Measurements from ENCODE around the gene GPBP1L1. TPM values are rescaled to one million over a fixed set of nuclear protein-coding genes. Genes with fewer than 3 reads are reported as not detected.

Gene GPBP1L1
- total and polyA plus RNA-seq, 9 of the 15 experiments (the other 6 are each of a cell fraction or from before 2014, with no cell fraction given) = 86.0 to 216 (median 138) TPM

DNA sequence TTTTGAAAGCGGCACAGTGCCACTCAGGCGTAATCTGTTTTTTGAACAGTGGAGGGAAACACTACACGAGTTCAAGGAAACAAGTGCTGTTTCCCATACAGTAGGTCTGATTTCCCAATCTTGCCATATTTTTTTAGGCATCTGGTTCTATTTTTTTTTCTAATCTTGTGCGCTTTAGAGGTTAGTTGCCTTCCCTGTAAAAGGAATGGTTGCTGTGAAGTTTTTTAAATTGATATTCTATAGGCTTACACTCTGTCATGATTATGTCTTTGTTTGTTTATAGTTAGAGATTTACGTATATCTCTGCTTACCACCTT lies 101.3 kb downstream of the GPBP1L1 start (continued):
- 0 out of 2 replicates have a peak, but pooled peaks have one; percentile 6 for TF ChIP-seq NBN (IDR thresholded peaks at IDR 0.05; ENCODE audit: low read depth)
- no peak for TF ChIP-seq ZFX (CRISPR knock-in tag; IDR thresholded peaks at IDR 0.05)
- TF ChIP-seq NEUROD1 (IDR thresholded peaks at IDR 0.05; ENCODE audit: borderline replicate concordance, low read depth, low read length, partially characterized antibody) = no peak
- TF ChIP-seq, protein P1, sequence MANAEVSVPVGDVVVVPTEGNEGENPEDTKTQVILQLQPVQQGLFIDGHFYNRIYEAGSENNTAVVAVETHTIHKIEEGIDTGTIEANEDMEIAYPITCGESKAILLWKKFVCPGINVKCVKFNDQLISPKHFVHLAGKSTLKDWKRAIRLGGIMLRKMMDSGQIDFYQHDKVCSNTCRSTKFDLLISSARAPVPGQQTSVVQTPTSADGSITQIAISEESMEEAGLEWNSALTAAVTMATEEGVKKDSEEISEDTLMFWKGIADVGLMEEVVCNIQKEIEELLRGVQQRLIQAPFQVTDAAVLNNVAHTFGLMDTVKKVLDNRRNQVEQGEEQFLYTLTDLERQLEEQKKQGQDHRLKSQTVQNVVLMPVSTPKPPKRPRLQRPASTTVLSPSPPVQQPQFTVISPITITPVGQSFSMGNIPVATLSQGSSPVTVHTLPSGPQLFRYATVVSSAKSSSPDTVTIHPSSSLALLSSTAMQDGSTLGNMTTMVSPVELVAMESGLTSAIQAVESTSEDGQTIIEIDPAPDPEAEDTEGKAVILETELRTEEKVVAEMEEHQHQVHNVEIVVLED (CRISPR knock-in tag; IDR thresholded peaks at IDR 0.05) = no peak
- no peak for TF ChIP-seq KLF10 (CRISPR knock-in tag; IDR thresholded peaks at IDR 0.05)
- TF ChIP-seq, protein P2, sequence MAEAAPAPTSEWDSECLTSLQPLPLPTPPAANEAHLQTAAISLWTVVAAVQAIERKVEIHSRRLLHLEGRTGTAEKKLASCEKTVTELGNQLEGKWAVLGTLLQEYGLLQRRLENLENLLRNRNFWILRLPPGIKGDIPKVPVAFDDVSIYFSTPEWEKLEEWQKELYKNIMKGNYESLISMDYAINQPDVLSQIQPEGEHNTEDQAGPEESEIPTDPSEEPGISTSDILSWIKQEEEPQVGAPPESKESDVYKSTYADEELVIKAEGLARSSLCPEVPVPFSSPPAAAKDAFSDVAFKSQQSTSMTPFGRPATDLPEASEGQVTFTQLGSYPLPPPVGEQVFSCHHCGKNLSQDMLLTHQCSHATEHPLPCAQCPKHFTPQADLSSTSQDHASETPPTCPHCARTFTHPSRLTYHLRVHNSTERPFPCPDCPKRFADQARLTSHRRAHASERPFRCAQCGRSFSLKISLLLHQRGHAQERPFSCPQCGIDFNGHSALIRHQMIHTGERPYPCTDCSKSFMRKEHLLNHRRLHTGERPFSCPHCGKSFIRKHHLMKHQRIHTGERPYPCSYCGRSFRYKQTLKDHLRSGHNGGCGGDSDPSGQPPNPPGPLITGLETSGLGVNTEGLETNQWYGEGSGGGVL (CRISPR knock-in tag; IDR thresholded peaks at IDR 0.05) = no peak
- TF ChIP-seq PML (IDR thresholded peaks at IDR 0.05; ENCODE audit: low read length) = no peak
- TF ChIP-seq NCOR1 (IDR thresholded peaks at IDR 0.05) = no peak
- no peak for TF ChIP-seq L3MBTL2 (IDR thresholded peaks at IDR 0.05)
- no peak for TF ChIP-seq STAG1 (CRISPR knock-in tag; IDR thresholded peaks at IDR 0.05; ENCODE audit: borderline replicate concordance)
- no peak for TF ChIP-seq TRIM24 (IDR thresholded peaks at IDR 0.05)
- TF ChIP-seq ZNF121 (CRISPR knock-in tag; conservative IDR thresholded peaks at IDR 0.05) = no peak
- no peak for TF ChIP-seq ZNF41 (CRISPR knock-in tag; conservative IDR thresholded peaks at IDR 0.05)
- no peak for TF ChIP-seq RHOXF2B (CRISPR knock-in tag; conservative IDR thresholded peaks at IDR 0.05)
- no peak for TF ChIP-seq CHD4 (IDR thresholded peaks at IDR 0.05; ENCODE audit: insufficient read depth, insufficient replicate concordance, low read depth, low read length, poor library complexity, severe bottlenecking)
- no peak for TF ChIP-seq PCBP1 (IDR thresholded peaks at IDR 0.05; ENCODE audit: low read depth, low read length, poor library complexity, severe bottlenecking)
- TF ChIP-seq DACH1 (IDR thresholded peaks at IDR 0.05; ENCODE audit: partially characterized antibody) = no peak
- TF ChIP-seq KLF6 (CRISPR knock-in tag; IDR thresholded peaks at IDR 0.05; ENCODE audit: borderline replicate concordance) = no peak
- TF ChIP-seq, protein P3, sequence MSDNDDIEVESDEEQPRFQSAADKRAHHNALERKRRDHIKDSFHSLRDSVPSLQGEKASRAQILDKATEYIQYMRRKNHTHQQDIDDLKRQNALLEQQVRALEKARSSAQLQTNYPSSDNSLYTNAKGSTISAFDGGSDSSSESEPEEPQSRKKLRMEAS (CRISPR knock-in tag; IDR thresholded peaks at IDR 0.05) = no peak
- TF ChIP-seq NFXL1 (CRISPR knock-in tag; IDR thresholded peaks at IDR 0.05) = no peak
- TF ChIP-seq ZNF436 (CRISPR knock-in tag; IDR thresholded peaks at IDR 0.05) = no peak
- TF ChIP-seq, protein P4, sequence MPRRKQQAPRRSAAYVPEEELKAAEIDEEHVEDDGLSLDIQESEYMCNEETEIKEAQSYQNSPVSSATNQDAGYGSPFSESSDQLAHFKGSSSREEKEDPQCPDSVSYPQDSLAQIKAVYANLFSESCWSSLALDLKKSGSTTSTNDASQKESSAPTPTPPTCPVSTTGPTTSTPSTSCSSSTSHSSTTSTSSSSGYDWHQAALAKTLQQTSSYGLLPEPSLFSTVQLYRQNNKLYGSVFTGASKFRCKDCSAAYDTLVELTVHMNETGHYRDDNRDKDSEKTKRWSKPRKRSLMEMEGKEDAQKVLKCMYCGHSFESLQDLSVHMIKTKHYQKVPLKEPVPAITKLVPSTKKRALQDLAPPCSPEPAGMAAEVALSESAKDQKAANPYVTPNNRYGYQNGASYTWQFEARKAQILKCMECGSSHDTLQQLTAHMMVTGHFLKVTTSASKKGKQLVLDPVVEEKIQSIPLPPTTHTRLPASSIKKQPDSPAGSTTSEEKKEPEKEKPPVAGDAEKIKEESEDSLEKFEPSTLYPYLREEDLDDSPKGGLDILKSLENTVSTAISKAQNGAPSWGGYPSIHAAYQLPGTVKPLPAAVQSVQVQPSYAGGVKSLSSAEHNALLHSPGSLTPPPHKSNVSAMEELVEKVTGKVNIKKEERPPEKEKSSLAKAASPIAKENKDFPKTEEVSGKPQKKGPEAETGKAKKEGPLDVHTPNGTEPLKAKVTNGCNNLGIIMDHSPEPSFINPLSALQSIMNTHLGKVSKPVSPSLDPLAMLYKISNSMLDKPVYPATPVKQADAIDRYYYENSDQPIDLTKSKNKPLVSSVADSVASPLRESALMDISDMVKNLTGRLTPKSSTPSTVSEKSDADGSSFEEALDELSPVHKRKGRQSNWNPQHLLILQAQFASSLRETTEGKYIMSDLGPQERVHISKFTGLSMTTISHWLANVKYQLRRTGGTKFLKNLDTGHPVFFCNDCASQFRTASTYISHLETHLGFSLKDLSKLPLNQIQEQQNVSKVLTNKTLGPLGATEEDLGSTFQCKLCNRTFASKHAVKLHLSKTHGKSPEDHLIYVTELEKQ (CRISPR knock-in tag; IDR thresholded peaks at IDR 0.05) = no peak
- no peak for TF ChIP-seq BACH1 (tag; IDR thresholded peaks at IDR 0.05)

Measured in K562 (cell line).